Hepatic stellate cell (primary cell): ENCODE data around the gene AUTS2.

Experiments used
- DNase-seq: peaks from one replicate; pipeline ENCODE4 v3.0.0; 2011; ENCODE audit warnings: low spot score

The AUTS2 gene

DNA sequence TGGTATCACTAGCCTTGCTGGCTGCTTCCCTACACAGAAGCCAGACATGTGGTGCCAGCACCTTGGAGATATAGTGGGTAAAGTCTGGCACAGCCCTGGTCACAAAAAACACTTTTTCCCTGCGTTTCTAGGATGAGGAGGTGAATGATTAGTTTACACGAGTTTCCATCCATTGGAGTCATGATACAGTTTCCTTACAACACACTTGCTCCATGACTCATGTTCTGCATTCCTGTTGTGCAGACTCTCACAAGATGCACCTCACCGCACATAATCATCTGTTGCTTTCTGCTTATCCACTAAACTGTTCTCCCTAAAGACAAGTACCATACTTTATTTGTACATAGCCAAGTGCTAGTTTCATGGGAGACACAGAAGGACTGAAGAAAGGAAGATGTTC, 786.6 kb downstream of the AUTS2 start:
- DNase-seq, result no peak

DNA sequence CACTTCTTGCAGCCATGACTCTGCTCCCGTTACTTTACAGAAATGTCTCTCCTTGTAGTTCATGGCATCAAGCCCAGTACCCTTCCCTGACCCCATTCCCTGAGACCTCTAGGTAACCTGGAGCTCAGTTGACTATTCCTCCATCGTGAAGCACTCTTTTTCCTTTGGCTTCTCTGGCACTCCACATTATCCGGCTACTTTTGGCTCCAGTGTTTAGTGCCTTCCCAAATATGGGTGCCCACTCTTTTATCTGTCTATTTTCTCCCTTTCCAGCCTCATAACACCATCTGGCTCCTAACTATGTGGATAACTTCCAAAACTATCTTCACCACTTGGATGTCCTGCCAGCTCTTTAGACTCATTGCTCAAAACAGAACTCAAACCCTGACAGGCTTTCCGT, 788.9 kb downstream of the AUTS2 start:
- DNase-seq, result no peak

DNA sequence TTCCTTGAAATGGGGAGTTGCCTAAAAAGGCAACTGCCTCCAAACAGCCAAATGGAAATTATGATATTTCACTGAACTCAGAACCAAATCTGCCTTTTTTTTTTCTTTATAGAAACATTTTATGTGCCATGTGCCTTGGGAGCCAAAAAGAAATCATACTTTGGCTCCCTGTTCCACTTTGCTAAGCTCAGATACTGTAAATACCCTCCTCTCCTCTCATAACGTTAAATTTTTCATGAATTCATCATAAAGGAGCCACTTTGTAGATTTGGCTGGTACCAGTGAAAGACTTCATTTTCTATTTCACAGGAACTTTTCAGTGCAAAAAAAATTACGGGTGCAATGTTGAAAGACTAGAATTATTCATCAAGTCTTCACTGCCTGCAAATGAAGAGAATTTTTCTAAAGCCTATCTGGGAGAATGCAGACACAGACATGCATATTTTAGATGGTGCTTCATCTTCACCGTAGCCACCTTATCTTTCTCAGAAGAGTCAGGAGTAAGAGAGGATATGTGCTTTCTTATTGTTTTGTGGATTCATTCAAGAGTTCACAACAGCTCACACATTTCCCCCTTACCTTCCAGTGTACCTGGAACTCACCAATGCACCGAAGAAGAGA, 791.4 kb downstream of the AUTS2 start:
- no peak for DNase-seq

DNA sequence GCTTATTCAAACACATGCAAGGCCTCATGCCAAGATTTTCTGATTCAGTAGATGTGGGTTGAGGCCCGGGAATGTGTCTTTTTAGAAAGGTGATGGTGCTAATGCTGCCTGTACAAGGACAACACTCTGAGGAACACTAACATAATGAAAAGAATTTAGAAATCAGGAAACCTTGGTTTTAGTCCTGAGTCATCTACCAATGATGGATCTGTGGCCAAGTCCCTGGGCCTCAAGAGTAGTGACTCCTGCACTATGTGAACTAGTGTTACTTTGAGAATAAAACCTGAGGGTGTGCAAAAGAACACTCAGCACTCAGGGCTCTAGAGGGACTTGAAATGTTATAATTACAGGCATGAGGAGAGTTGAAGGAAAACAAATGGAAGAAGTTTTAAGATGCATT, 792.0 kb downstream of the AUTS2 start:
- DNase-seq, result no peak

DNA sequence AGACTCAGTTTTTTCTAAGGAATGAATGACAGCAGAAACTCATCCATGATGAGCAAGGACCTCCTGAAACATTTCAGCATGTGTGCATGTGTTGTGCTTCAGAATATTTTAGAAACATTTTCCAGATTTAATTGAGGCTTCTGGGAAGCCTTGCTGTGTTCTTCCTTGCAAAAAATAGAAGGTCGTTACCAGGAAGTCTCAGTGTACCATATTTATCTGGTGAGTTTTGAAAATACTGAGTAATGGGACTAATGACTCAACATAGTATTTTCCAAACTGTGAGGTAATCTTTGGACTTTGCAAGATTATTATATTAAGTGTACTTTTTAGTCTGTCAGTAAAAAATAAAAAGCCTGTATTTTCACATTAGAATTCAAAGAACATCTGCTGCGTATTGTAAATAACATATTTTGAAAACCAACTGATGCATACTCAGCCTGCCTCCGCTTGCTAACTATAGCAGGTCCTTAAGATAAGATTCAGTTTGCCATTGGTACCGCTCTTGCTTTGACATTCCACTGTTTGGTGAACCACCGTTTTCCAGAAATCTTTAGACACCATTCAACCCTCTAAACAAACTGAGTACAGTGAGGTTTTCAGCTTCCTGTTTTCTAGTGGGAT, 794.1 kb downstream of the AUTS2 start:
- no peak for DNase-seq

DNA sequence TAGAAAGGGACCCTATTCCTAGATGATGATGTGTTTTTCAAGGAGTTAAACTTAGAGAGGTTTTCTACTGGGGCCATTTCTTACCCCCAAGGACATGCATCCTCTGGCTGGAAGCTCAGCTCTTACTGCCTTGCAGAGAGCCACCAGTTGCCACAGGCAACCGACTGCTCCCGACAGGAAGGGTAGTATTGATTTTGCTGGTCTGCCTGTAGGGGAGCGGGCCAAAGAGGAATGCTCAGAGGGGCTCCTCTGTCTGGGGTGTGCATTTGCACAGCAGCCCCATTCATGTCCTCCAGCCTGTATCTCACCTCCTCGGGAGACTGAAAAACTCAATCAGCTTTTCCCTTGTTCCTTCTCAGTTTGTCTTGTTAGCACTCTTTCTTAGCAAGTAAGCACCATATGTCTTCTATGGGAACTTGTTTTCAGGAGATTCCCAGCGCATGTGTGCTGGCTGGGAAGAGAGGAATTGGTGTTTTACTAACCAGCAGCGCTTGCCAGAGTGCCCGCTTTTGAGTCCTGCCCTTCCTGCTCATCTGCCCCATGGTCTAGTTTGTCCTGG, 794.7 kb downstream of the AUTS2 start:
- DNase-seq, result no peak

DNA sequence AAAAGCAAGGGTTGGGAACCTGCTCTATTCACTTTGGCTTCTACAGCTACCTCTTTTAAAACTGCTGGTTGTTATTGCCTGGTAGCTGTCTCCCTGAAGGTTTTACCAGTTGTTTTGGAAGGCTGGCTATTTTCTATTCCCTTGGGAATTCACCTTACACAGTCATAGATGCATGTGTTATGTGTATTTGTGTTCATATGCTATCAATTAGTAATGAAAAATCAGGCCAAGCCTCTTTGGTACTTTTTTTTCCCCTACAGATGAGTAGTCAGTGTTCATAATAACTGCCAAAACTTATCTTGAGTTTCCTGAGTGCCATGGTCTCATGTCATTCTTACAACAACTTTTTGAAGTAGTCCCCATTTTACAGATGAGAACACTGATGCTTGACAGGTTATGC, 795.7 kb downstream of the AUTS2 start:
- DNase-seq, result no peak

DNA sequence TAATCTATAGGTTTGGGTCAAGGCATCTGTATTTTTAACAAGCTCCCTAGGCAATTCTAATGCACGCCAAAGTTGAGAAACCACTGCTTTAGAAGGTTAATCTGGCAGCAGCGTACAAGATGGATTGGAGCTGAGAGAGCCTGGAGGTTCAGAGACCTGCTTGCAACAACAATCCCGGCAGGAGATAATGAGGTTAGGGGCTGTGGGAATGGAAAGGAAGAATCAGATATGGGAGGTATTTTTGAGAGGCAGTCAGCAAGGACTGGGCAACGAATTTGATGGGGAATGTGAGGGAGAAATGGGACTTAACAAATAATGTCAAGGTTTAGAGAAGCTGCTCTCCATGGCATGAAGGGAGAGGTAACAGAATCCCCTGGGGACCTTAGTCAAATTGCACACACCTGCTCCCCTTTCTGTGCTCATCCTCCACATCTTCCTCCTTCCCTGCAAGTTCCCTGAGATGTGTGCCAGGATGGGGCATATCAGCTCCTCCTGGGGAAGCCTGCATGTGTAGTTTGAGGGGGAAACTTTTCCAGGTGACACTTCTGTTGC, 802.6 kb downstream of the AUTS2 start:
- no peak for DNase-seq

DNA sequence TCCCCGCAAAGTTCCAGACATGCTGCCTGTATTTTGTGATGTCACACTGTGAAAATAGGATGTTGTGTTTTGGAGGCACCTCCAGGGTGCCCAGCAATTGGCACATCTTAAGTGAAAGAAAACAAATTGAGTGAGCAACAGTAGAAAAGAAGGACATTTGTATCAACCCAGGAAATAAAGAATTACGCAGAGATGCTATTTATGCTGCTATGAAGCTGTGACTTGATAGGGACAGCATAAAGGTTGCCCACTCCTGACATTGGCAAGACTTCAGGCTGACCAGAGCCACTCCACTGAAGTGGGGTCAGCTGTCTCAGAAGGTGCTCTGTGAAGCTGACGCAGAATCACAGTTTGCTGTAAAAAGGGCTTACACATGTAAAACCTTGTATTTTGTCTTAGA, 803.8 kb downstream of the AUTS2 start:
- DNase-seq, result no peak

DNA sequence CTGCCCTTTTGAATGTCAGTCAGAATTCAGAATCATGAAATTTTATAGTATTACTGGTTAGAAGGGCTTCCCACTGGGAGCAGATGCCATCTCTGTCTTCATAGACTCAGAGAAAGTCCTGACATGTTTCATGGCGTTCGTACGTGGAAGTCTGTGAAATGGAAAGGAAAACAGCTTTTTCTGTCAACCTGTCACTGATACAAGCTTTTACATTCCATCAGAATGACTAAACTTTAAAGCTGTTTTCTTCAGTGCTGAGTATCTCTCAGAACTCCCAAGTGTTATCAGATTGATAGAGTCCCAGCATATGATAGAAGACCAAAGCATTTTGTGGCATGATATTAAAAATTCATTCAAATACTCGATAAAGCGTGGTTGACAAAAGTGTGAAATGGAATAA, 807.0 kb downstream of the AUTS2 start:
- no peak for DNase-seq

DNA sequence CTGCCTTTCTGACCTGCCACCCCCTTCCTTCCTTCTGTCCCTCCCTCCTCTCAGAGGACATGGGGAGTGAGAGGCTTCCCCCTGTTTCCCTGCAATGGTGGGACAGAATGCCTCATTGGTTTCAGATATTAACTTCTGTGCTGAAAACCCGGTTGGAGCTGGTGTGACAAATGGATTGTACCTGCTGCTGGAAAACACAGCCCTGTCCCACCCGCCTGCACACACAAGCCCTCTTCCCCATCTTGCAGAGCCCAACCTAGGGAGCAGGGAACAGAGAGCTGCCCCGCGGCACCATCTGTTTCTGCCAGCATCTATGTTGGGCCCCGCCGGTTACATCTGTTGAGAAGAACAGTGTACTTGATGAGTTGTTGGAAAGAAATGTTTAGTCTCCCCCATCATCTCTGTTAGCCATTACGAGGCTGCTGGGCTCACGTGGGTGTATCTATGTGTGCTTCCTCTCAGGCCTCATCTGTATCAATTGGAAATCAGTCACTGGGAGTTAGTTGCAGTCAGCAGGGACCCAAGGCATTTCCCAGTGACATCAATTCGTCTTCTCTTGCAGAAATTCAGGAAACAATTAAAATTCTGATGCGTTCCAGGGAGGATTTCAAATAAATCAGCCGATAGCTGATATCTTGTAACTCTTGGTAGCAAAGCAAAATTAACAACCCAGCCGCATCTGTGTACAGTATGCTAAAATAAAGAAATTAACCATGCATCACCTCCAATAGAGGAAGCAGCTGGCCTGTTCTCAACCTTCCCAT, 808.1 kb downstream of the AUTS2 start:
- DNase-seq, result no peak

DNA sequence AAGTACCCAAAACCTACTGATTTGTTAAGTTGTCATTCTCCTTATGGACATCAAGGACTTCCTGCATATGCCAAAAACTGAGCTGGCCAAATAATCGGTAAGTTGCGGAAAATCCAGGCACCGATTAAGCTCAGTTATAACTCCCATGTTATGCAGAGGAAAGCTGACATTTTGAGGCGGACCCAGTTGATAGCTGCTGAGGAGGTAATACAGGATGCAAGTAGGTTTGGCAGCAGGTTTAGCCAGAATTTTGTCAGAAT, 808.6 kb downstream of the AUTS2 start:
- DNase-seq, result no peak

DNA sequence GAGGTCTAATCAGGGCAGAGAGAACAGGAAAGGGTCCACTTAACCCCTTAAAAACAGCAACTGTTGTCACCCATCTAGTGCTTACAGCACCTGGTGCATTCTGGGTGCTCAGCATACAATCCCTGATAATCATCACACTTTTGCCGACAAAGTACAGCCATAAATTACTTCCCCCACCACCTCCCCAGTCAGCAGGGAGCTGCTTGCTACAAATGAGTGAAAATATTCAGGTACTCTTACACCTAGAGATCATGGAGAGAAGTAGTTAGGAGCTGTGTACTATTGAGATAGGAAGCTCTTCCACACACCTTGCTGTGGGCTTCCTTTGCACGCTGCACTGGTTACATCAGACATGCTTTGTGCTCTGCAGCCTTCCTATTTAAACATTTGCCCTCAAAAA, 810.2 kb downstream of the AUTS2 start:
- DNase-seq, result no peak

DNA sequence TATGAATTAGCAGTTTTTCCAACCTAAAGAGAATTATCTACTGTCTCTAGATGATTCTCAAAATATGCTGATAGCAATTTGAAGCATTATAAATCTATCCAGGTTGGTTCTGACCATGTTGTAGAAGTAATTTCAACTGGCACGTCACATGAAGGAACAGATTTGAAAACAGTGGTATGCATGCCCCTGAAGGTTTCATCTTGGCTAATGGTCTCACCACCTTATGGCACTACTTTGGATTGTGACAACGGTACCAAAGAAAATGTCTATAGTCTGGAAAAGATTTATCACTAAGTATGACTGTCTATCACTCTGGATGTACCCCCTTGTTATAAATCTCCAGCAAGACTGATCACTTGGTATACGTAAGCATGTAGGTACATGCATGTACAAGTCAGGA, 810.6 kb downstream of the AUTS2 start:
- no peak for DNase-seq

DNA sequence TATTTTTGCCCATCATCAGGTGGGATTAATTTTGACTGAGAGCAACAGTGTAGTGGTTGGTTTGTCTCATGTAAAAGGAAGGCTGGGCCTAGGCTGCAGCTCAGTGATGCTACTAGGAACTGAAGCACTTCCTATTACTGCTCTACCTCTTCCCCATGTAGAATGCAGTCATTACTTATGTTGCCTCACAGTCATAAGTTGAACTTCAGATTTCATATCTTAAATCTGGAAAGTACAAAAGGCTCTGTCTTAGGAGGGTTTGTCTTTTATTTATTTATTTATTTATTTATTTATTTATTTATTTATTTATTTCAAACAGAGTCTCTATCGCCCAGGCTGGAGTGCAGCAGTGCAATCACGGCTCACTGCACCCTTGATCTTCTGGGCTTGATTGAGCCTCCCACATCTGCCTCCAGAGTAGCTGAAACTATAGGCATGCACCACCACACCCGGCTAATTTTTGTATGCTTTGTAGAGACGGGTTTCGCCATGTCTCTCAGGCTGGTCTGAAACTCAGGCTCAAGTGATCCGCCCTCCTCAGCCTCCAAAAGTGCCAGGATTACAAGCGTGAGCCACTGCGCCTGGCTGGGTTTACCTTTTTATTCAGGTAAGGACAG, 812.0 kb downstream of the AUTS2 start:
- no peak for DNase-seq

DNA sequence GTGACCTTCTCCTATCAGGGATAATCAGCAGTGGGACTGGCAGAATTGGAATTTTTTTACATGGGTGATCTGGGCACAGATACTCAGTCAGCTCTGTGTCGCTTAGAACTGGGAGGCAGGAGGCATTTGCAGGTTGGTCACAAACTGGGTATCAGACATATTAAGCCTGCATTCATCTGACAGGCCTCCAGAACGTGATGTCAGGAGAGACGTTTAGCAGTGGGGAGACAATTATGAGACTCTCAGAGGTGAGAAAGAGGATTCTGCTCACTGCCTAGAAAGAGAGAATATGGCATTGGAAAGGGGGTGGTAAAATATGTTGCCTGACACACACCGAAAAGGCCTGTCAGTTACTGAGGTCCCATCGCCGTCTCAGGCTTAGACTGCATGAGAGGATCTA, 816.1 kb downstream of the AUTS2 start:
- DNase-seq, result no peak

DNA sequence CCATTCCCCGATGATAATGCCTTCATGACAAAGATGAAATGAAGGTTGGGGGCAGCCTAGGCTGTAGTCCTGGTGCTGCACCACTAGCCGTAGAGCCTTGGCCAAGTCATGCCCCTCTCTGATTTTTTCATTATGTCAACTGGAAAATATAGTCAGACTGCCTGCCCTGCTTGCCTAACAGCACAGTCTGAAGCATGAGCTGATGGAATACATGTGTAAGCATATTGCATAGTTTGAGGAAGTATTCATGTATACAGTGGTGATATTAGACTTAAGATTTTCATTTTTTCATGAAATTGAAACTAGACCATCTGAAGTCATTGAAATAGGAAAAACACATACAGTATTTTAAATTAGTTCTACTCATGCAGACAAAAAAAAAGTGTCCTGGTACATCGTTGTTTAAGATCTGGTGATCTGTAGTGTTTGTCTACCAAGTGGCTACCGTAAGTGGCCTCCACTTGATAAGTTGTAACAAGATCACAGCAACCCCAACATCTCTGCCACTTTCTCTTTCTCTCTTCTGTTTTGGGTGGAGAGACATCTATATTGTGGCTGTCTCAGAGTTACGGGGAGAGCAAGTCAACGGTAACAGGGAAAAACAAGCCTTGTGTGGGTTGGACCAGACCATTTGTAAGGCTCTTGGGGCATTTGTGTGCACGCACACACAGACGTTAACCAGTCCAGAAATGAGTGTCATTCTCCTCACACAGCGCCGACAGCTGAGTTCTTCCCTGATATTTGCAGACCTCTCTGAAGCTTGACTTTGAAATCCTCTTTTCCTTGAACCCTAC, 817.1 kb downstream of the AUTS2 start:
- DNase-seq, result no peak

DNA sequence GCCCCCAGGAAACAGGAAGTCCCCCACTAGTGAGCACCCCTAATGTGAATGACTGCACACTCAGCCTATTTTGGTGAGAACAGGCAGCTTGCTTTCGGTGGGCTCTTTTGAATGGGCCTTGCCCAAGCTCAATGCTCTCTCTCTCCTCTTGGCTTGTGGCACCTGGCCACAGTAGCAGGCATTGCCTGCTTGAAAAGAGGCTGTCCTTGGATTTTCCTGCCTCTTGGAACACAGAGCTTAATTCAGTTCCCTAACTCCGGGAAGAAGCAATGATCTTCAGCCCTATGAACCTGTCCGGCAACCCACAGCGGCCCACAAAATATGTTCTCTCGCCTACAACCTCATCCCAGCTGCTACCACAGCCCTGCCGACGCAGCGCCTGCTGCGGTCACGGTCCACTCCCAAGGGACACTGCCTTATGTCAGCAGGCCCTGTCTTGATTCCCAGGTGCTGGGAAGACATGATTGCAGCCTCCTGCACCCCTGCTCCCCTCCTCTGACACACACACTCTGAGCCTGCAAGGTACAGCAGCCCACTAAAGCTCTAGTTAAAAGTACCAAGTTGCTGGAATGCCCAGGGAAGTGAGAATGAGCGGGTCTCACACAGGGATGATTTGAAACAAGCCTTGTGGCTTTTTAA, 818.2 kb downstream of the AUTS2 start:
- DNase-seq, result no peak

DNA sequence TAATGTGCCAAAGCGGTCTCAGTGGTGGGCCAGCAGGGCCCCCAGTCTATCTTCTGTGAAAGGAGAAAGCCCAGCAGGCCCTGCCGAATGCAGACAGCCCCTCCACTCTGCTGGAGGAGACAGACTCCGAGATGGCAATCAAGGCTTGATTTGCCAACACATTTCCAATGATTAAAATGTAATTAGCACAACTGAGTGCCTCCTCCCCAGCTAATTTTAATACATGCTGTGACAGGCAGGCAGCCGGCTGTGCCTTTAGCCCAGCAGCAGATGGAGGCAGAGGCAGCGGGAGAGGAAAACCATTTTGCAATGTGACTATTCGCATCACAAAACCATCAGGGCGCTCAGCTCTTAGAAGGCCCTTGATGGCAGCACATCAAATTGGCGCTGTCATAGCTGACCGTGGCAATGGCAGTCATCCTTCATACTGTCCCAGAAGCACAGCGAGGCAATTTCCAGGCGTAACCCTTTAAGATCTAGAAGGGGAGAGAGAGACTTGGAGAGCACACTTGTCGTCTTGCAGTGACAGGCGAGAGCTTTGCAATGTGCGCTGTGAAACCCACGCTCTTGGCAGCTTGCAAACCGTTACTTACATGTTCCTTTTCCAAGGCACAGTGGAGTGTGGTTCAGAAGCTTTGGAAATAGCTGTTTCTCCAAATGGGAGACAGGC, 818.8 kb downstream of the AUTS2 start:
- no peak for DNase-seq

DNA sequence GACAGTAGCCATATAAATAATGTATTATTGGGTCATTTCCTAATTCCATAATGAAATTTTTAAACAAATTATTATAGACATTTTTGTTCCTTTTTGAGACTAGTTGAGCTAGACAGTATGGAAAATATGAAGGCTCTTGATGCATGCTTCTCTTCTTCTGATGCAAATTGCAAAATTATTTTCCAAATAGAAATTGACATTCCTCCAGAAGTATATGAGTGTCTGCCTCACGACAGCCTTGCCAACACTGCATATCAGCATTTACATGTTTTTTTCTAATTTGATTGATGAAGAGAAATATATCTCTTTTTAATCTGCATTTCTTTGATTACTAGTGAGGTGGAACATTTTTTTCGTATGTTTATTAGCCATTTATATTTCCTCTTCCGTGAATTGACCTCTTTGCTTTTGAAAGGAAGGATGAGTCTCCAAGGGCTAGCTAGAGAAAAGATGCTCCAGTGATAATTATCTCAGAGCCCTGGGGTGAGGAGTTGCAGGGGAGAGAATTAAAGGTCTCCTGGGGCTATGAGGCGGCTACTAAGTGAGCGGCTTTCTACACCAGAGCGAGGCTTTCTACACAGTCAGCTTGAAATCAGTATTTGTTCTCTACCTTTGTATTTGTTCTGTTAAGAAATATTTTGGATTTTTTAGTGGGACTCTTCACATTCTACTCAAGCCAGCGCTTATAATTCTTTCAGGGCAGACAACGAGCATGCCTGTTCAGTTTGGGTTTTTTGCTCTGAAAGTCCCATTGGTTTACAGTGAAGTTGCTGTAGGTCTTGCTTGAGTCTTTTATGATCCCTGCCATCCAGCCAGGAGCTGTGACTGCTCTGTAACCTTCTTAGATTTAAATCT, 821.5 kb downstream of the AUTS2 start:
- DNase-seq, result no peak
